GM18526 (cell line): ENCODE measurements around the gene CFAP54.

Experiments used
- POLR2A ChIP-seq: IDR thresholded peaks from 3 replicates; pipeline ENCODE4 v1.6.1; 2011; ENCODE audit not compliant: insufficient read length; ENCODE audit errors: extremely low read depth

CFAP54 gene

DNA sequence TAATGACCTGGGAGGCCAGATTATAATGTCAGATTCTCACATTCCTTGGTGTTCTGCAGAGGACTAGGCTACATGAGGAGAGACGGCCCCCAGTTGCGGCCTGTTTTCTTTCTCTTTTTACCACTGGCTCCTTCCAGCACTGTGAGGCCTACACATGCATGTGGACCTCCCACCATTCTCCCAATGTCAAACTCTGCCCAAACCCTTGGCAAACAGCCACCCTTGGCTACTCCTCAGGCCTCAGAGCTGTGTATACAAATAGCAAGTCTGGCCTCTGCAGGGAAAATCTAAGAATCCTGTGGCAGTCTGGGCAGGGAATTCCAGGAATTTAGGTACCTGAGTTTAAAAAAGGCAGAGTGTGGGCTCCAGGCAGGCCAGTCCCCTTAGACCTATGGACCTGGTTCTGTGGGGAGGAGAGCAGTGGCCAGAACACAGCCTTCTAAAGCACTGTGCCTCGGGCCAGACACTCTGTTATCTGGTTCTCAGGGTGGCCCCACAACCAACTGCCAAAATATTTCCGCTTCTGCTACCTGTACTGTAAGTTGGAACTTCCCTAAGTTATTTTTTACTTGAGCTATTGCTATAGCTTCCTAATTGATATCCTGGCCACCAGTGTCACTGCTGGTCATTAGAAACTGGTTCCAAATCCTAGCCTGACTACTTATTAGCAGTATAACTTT lies 397.8 kb downstream of the CFAP54 start:
- TF ChIP-seq POLR2A = no peak

DNA sequence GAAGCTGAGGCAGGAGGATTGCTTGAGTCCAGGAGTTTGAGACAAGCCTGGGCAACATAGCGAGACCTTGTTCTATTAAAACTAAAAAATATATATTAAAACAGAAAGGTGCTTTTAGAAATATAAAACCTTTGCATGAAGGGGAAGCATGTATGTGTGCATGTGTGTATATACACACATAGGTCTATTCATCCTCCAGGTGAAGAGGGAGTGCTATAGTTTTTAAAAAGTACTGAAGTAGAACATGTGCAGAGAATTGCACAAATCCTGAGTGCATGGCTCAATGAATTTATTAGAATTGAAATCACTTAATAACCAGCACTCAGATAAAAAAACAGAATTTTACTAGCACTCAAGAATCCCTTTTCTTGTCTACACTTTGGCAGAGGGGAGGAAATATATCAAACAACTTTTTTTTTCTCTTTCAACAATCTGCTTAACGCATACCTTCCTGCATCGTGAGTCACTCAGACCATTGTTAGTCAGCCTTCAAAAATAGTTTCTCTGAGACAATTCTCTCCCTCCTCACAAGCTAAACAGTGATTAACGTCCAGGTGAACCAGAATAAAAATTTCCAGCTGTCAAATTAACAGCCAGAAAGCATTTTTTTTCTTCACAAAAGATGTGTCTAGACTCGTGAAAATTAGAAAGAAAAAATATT lies 400.0 kb downstream of the CFAP54 start:
- no peak for TF ChIP-seq POLR2A

DNA sequence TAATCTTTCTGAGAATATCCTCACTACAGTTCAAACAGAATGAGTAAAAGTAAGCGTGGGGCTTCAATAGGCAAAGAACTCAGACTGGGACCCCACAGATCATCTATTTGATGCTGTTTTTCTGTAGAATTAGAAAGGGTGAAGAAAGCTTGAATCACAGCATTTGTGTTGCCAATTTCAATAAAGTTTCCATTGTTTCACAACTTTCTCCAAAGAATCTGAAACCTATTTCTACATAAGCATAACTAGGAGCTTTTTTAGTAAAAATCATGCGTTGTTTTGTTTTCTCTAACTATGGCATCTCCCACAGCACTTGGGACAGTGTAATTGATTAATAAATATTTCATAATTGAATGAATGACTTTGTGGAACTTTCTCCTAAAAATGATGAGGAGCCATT lies 401.0 kb downstream of the CFAP54 start:
- TF ChIP-seq POLR2A = no peak

DNA sequence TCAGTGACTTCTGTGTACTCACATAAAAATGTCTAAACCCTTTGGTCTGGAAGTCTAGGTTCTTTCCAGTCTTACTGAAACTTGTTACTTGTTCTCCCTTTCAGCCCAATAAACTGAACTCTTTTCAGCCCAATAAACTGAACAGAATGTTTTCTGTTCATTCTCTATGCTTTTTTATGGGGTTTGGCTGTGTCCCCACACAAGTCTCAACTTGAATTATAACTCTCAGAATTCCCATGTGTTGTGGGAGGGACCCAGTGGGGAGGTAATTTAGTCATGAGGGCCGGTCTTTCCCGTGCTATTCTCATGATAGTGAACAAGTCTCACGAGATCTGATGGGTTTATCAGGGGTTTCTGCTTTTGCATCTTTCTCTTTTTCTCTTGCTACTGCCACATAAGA lies 402.7 kb downstream of the CFAP54 start:
- no peak for TF ChIP-seq POLR2A

DNA sequence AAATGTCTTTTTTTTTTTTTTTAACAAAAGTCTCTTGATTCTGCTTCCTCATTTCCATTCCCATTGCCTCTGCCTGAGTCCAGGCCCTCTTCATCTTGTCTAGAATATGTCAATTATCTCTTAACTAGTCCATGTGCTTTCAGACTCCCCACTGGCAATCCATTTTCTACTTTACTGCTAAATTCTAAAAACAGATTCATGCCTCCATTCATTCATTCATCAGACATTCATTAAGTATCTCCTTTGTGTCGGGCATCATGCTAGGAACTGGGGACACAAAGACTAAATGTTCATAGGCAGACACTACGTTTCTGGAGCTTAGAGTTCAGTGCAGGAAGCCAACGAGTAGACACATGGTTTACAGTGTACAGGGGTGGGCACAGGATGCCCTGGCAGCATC lies 408.0 kb downstream of the CFAP54 start:
- no peak for TF ChIP-seq POLR2A

DNA sequence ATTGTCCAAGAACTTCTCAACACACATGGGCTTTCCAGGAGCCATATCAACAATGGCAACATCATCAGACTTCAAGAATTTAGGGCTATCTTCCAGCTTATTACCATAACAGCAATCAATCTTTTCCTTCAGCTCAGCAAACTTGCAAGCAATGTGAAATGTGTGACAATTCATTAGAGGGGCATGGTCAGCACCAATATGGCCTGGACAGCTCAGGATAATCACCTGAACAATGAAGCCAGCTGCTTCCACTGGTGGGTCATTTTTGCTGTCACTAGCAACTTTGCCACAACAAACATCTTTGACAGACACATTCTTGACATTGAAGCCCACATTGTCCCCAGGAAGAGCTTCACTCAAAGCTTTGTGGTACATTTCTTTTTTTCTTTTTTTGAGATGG lies 411.8 kb downstream of the CFAP54 start:
- no peak for TF ChIP-seq POLR2A

DNA sequence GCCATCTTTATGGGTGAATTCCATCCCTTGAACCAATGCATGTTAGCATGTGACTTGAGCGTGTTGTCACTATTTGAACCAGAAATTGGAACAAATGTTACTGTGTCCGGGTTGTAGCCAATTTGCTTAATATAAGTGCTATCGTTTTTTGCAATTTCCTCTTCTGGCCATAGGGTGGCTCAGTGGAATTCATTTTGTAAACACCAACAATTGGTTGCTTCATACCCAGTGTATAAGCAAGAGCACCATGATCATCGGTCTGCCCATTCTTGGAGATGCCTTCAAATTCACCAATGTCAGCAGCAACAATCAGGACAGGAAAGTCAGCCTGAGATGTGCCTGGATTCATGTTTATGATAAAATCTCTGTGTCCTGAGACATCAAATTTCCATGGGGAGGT lies 412.7 kb downstream of the CFAP54 start:
- TF ChIP-seq POLR2A = no peak

DNA sequence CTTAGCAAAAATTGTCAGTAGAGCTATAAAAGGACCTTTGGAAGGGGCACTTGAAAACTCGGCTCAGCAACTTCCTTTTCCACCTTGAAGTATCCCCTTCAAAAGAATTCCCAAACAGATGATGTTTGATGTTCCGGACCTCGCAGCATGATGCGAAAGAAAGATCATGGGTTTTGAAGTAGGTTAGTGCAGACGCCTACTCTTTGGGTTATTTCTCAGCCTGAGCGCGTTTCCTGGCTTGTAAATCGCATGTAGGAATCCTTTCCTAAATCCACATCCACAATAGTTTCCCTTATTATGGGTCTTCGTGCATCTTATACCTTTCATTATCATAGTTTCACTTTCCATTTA lies 417.1 kb downstream of the CFAP54 start:
- TF ChIP-seq POLR2A = no peak

DNA sequence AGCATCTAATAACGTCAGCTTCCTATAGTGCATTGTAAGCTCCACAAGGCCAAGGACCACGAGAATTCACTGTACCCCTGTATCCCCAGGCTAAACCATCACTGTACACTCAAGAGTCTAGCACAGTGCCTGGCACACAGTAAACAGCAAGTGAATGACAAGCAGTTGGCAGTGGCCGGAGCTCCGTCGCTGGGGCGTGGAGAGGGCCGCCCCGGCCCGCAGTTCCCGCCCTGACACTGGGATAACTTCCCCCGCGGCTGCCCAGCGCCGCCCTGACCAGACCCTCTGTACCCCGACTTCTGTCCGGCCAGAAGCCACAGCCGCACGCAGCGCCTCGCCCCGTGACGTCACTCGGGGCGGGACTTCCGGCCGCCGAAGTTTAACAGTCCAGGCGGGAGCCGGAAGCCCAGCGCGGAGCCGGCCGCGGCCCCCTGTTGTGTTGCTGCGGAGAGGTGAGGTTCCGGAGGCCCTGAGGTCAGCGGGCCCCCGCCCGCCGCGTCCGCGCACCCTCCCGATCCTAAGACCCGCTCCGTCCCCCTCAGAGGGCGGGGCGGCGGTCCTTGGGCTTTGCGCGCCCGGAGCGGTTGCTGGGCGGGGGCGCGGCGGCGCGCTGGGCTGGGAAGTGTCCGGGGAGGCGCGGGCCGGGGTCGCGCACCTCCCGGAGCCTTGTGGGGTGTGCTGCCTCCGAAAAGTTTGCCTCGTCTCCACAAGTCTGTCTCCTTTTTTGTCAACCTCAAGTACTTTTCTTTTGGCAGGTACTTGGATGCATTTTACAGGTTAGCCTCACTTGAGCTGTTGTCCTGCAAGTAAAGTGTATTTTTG lies 417.7 kb downstream of the CFAP54 start, which contains the start of gene NEDD1:
Gene NEDD1, plus strand, starts transcription at position 409 of the 822 bp plus-strand sequence. CDS start 2,503 bp downstream, outside the sequence.
- TF ChIP-seq POLR2A = peak; percentile 88

DNA sequence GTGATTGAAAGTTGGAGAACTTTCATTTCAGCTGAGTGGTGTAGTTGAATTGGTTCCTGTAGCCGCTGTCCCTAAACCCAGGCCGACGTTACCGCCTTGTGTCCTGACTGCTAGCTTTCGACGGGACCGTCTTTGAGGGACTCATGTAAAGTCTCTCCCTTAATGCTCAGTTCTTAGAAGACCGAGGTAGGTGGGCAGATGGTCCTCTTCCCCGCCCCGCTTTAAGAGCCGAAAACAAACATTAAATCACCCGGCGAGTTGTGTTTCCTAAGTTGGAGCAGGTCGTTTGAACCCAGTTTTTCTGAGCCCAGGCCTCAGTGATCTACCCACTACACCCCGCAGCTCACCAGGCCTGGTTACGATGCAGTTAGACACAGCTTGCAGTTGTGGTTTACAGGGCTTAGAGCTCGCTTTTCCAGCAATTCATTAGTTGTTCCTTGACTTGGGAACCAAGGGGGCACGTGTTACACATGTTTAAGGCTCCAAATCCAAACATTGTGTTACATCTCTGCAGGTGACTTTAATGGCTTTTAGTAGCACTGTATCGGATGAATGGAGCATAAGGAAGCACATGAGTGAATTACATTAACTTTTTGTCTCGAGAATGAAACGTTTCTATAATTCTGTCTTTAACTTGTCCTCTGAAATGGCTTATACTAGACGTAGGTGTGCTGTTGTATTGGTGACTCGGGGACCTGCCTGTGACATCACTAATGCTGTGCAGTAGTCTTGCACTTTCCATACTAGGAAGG lies 418.5 kb downstream of the CFAP54 start:
- no peak for TF ChIP-seq POLR2A

DNA sequence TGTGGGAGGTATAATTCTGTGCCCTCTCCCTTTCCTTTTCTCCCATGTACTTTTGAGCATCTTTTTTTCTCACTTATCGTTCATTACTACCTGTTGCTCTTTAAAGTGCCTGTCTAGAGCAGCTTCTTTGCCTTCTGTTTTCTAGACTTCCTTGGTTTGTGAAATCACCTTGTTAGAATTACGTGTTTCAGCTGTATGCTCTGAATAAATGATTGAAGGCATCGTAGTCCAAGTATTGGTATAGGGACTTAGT lies 419.0 kb downstream of the CFAP54 start:
- no peak for TF ChIP-seq POLR2A

DNA sequence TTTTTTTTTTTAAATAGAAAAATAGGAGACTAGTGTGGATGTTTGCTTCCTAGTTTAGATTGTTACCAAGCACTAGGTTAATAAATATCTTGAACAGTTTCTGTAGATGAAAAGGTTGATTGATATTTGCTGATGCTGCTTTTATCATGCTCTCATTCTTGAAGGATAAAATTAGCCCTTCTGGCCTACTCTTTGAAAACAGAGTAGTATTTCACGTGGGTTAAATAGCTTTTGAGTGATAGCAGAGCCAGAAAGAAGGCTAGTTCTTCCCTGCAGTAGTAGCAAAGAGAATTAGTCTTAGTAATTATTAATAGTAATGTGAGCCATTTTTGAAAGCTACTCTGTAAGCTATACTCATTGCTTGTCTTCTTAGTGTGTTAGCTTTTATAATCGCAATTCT lies 422.9 kb downstream of the CFAP54 start:
- TF ChIP-seq POLR2A = no peak

DNA sequence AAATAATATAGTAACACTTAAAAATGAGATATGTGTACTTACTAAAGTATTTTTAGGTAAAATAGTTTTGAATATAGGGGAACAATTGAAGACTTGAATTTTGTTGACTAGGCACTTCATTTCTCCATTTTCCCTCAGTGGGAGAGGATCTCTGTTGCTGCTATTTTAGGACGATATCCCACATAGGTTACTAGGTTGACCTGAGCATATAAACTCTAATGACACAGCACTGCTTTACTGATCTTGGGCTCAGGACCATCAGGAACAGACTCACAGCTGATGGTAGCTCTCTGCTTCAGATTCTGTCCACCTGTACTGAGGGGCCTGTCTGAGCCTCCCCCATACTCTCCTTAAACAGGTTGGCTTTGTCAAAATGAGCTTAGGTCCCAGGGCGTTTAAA lies 423.6 kb downstream of the CFAP54 start:
- no peak for TF ChIP-seq POLR2A

DNA sequence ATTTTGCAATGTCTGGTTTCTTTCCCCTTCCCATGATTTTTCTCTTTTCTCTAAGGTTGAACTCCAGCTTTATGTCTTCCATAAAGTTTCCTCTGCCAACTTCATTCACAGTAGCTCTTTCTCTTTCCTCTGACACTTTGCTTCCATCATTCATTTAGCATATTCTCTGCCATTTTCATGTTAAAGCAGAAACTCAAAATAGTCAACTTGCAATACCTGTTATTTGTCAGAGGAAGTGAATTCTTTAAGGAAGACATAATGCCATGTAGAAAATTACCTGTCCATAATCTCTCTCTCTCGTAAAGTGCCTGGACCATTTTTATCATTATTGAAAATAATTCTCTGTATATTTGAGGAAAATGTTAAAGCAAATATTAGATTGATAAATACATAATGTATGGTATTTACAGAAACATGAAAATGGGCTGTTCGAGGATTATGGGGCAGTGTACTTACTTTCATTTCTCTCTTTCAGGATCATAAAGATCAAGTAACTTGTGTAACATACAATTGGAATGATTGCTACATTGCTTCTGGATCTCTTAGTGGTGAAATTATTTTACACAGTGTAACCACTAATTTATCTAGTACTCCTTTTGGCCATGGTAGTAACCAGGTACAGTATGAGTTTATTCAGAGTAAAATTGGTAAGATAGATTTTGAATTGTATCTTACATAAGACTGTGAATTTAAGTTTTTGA lies 430.3 kb downstream of the CFAP54 start:
- no peak for TF ChIP-seq POLR2A
